Measurements from ENCODE around the gene PACRG.

PACRG gene

GRCh38 chr6:162821102-162821501 lies 93.3 kb downstream of the PACRG start:
- Histone ChIP-seq H3K27ac (ENCODE audit: insufficient read depth, low read depth, low read length, poor library complexity, severe bottlenecking) (no peak overlapping the region), H3K27me3 (ENCODE audit: control insufficient read depth, insufficient read depth, low read length, poor library complexity, severe bottlenecking) (no peaks in the 10 kb centered on the region), H3K36me3 (ENCODE audit: control insufficient read depth, insufficient read depth, low read length) (no peaks in the 10 kb centered on the region), H3K9me3 (ENCODE audit: control insufficient read depth, low read length) (no peaks in the 10 kb centered on the region), H3K4me3 (ENCODE audit: insufficient read depth, low read depth, low read length) (no peak overlapping the region), H3K4me1 (ENCODE audit: control insufficient read depth, insufficient read depth, low read length) (no peaks in the 10 kb centered on the region)
- WGBS, 2 experiments: 73 to 85% methylated on average over 3 of the region's 3 CpGs

- whole genome bisulfite sequencing, 2 experiments: 23 to 31% methylated on average over 5 to 6 of the region's 6 CpGs
These were observed 97.8 kb downstream of the PACRG start for GRCh38 chr6:162825597-162825996.

GRCh38 chr6:162829013-162829742 lies 101.4 kb downstream of the PACRG start:
- Histone ChIP-seq H3K4me3 (ENCODE audit: insufficient read depth, low read depth, low read length) (no peak overlapping the region), H3K9me3 (ENCODE audit: control insufficient read depth, low read length) (no peaks in the 10 kb centered on the region), H3K36me3 (ENCODE audit: control insufficient read depth, insufficient read depth, low read length) (no peaks in the 10 kb centered on the region), H3K27me3 (ENCODE audit: control insufficient read depth, insufficient read depth, low read length, poor library complexity, severe bottlenecking) (no peaks in the 10 kb centered on the region), H3K4me1 (ENCODE audit: control insufficient read depth, insufficient read depth, low read length) (no peaks in the 10 kb centered on the region), H3K27ac (ENCODE audit: insufficient read depth, low read depth, low read length, poor library complexity, severe bottlenecking) (no peak overlapping the region)
- 93 to 95% methylated on average over 7 to 8 of the region's 8 CpGs for WGBS, 2 experiments

More at GRCh38 chr6:162825597-162825996, 97.8 kb downstream of the PACRG start:
- Histone ChIP-seq H3K36me3 (ENCODE audit: control insufficient read depth, insufficient read depth, low read length) (no peaks in the 10 kb centered on the region), H3K4me1 (ENCODE audit: control insufficient read depth, insufficient read depth, low read length) (no peaks in the 10 kb centered on the region), H3K9me3 (ENCODE audit: control insufficient read depth, low read length) (no peaks in the 10 kb centered on the region), H3K27me3 (ENCODE audit: control insufficient read depth, insufficient read depth, low read length, poor library complexity, severe bottlenecking) (no peaks in the 10 kb centered on the region), H3K4me3 (ENCODE audit: insufficient read depth, low read depth, low read length) (no peak overlapping the region), H3K27ac (ENCODE audit: insufficient read depth, low read depth, low read length, poor library complexity, severe bottlenecking) (no peak overlapping the region)

- H3K4me1 ChIP-seq (ENCODE audit: control insufficient read depth, insufficient read depth, low read length): no peaks in the 10 kb centered on the region
- no peaks in the 10 kb centered on the region for H3K9me3 ChIP-seq (ENCODE audit: control insufficient read depth, low read length)
- H3K36me3 ChIP-seq (ENCODE audit: control insufficient read depth, insufficient read depth, low read length): no peaks in the 10 kb centered on the region
- H3K27me3 ChIP-seq (ENCODE audit: control insufficient read depth, insufficient read depth, low read length, poor library complexity, severe bottlenecking): no peaks in the 10 kb centered on the region
- WGBS, 2 experiments: 88 to 93% methylated on average over 4 of the region's 4 CpGs
- H3K4me3 ChIP-seq (ENCODE audit: insufficient read depth, low read depth, low read length): no peak overlapping the region
- no peak overlapping the region for H3K27ac ChIP-seq (ENCODE audit: insufficient read depth, low read depth, low read length, poor library complexity, severe bottlenecking)
These were observed 106.0 kb downstream of the PACRG start for GRCh38 chr6:162833776-162834175.

- Histone ChIP-seq H3K4me3 (ENCODE audit: insufficient read depth, low read depth, low read length) (no peak overlapping the region), H3K4me1 (ENCODE audit: control insufficient read depth, insufficient read depth, low read length) (peaks cover 4% of the 10 kb centered on the region), H3K9me3 (ENCODE audit: control insufficient read depth, low read length) (no peaks in the 10 kb centered on the region), H3K27me3 (ENCODE audit: control insufficient read depth, insufficient read depth, low read length, poor library complexity, severe bottlenecking) (no peaks in the 10 kb centered on the region), H3K36me3 (ENCODE audit: control insufficient read depth, insufficient read depth, low read length) (no peaks in the 10 kb centered on the region), H3K27ac (ENCODE audit: insufficient read depth, low read depth, low read length, poor library complexity, severe bottlenecking) (no peak overlapping the region)
- 84 to 86% methylated on average over 9 of the region's 9 CpGs for WGBS, 2 experiments
These were observed 118.2 kb downstream of the PACRG start for GRCh38 chr6:162845972-162846371.

- Histone ChIP-seq H3K27ac (ENCODE audit: insufficient read depth, low read depth, low read length, poor library complexity, severe bottlenecking) (no peak overlapping the region), H3K27me3 (ENCODE audit: control insufficient read depth, insufficient read depth, low read length, poor library complexity, severe bottlenecking) (no peaks in the 10 kb centered on the region), H3K4me3 (ENCODE audit: insufficient read depth, low read depth, low read length) (no peak overlapping the region), H3K9me3 (ENCODE audit: control insufficient read depth, low read length) (no peaks in the 10 kb centered on the region), H3K4me1 (ENCODE audit: control insufficient read depth, insufficient read depth, low read length) (peaks cover 4% of the 10 kb centered on the region), H3K36me3 (ENCODE audit: control insufficient read depth, insufficient read depth, low read length) (no peaks in the 10 kb centered on the region)
- WGBS, 2 experiments: 93 to 94% methylated on average over 6 of the region's 6 CpGs
These were observed 118.9 kb downstream of the PACRG start for GRCh38 chr6:162846723-162847122.

- no peaks in the 10 kb centered on the region for H3K27me3 ChIP-seq (ENCODE audit: control insufficient read depth, insufficient read depth, low read length, poor library complexity, severe bottlenecking)
- H3K9me3 ChIP-seq (ENCODE audit: control insufficient read depth, low read length): no peaks in the 10 kb centered on the region
- H3K27ac ChIP-seq (ENCODE audit: insufficient read depth, low read depth, low read length, poor library complexity, severe bottlenecking): no peak overlapping the region
- peaks cover 14% of the 10 kb centered on the region for H3K4me1 ChIP-seq (ENCODE audit: control insufficient read depth, insufficient read depth, low read length)
- no peak overlapping the region for H3K4me3 ChIP-seq (ENCODE audit: insufficient read depth, low read depth, low read length)
- H3K36me3 ChIP-seq (ENCODE audit: control insufficient read depth, insufficient read depth, low read length): no peaks in the 10 kb centered on the region
- 79 to 81% methylated on average over 4 of the region's 4 CpGs for WGBS, 2 experiments
These were observed 121.5 kb downstream of the PACRG start for GRCh38 chr6:162849269-162849668.

GRCh38 chr6:162852192-162852591 lies 124.4 kb downstream of the PACRG start:
- H3K27ac ChIP-seq (ENCODE audit: insufficient read depth, low read depth, low read length, poor library complexity, severe bottlenecking): no peak overlapping the region
- H3K27me3 ChIP-seq (ENCODE audit: control insufficient read depth, insufficient read depth, low read length, poor library complexity, severe bottlenecking): no peaks in the 10 kb centered on the region
- 95 to 97% methylated on average over 6 of the region's 6 CpGs for WGBS, 2 experiments
- H3K36me3 ChIP-seq (ENCODE audit: control insufficient read depth, insufficient read depth, low read length): no peaks in the 10 kb centered on the region
- H3K4me1 ChIP-seq (ENCODE audit: control insufficient read depth, insufficient read depth, low read length): peaks cover 24% of the 10 kb centered on the region
- no peaks in the 10 kb centered on the region for H3K9me3 ChIP-seq (ENCODE audit: control insufficient read depth, low read length)
- H3K4me3 ChIP-seq (ENCODE audit: insufficient read depth, low read depth, low read length): no peak overlapping the region

GRCh38 chr6:162852840-162853577 lies 125.2 kb downstream of the PACRG start:
- 37 to 42% methylated on average over 9 of the region's 9 CpGs for WGBS, 2 experiments
- H3K4me1 ChIP-seq (ENCODE audit: control insufficient read depth, insufficient read depth, low read length): peaks cover 25% of the 10 kb centered on the region
- H3K27ac ChIP-seq (ENCODE audit: insufficient read depth, low read depth, low read length, poor library complexity, severe bottlenecking): peak overlapping the region; percentile 38

GRCh38 chr6:162854228-162854627 lies 126.5 kb downstream of the PACRG start:
- Histone ChIP-seq H3K27ac (ENCODE audit: insufficient read depth, low read depth, low read length, poor library complexity, severe bottlenecking) (no peak overlapping the region), H3K9me3 (ENCODE audit: control insufficient read depth, low read length) (no peaks in the 10 kb centered on the region), H3K27me3 (ENCODE audit: control insufficient read depth, insufficient read depth, low read length, poor library complexity, severe bottlenecking) (no peaks in the 10 kb centered on the region), H3K4me1 (ENCODE audit: control insufficient read depth, insufficient read depth, low read length) (peaks cover 22% of the 10 kb centered on the region), H3K36me3 (ENCODE audit: control insufficient read depth, insufficient read depth, low read length) (no peaks in the 10 kb centered on the region), H3K4me3 (ENCODE audit: insufficient read depth, low read depth, low read length) (no peak overlapping the region)
- no CpG with 5 or more reads among the region's 1 CpG for WGBS, 2 experiments

More at GRCh38 chr6:162852840-162853577, 125.2 kb downstream of the PACRG start:
- Histone ChIP-seq H3K36me3 (ENCODE audit: control insufficient read depth, insufficient read depth, low read length) (no peaks in the 10 kb centered on the region), H3K27me3 (ENCODE audit: control insufficient read depth, insufficient read depth, low read length, poor library complexity, severe bottlenecking) (no peaks in the 10 kb centered on the region), H3K9me3 (ENCODE audit: control insufficient read depth, low read length) (no peaks in the 10 kb centered on the region), H3K4me3 (ENCODE audit: insufficient read depth, low read depth, low read length) (no peak overlapping the region)
